Uterus (tissue), 4 donors: ENCODE data around the gene SRGAP1. TPM values are rescaled to one million over a fixed set of nuclear protein-coding genes. Genes with fewer than 3 reads are reported as not detected.

Experiments
- DNase-seq, 2 donors: peaks; one replicate each; pipeline ENCODE4 v3.0.0-alpha.2; 2019 to 2020
- H3K27ac ChIP-seq, 2 donors: fragments of 200-600 bp; sonication (generic); 1 replicate in 1 of 2; 2 replicates in 1 of 2; pipeline ENCODE4 v1.5.1; 2016 to 2018
- H3K27me3 ChIP-seq, 2 donors: fragments of 200-600 bp; sonication (generic); one replicate each; pipeline ENCODE4 v1.5.1; 2018 to 2019; ENCODE audit warnings: control low read depth in 1 of 2
- H3K36me3 ChIP-seq, 2 donors: fragments of 200-600 bp; sonication (generic); one replicate each; pipeline ENCODE4 v1.5.1; 2019; ENCODE audit warnings: control low read depth in 1 of 2
- H3K4me1 ChIP-seq, 2 donors: fragments of 200-600 bp; sonication (generic); one replicate each; pipeline ENCODE4 v1.5.1; 2018 to 2019; ENCODE audit warnings: control low read depth in 1 of 2
- H3K4me3 ChIP-seq, 2 donors: fragments of 200-600 bp; sonication (generic); 1 replicate in 1 of 2; 2 replicates in 1 of 2; pipeline ENCODE4 v1.5.1; 2018 to 2019; ENCODE audit warnings: mild to moderate bottlenecking in 1 of 2
- H3K9me3 ChIP-seq, 2 donors: fragments of 200-600 bp; sonication (generic); one replicate each; pipeline ENCODE4 v1.5.1; 2019; ENCODE audit warnings: control low read depth in 1 of 2
- CTCF ChIP-seq, 4 experiments: fragments of 200-600 bp in 2 of 4; fragments of 450-650 bp in 2 of 4; sonication (generic) in 2 of 4; IDR thresholded peaks; one replicate each; pipeline ENCODE4 v1.5.1; 2016 to 2019; ENCODE audit warnings: antibody characterized with exemption in 4 of 4, mild to moderate bottlenecking in 2 of 4, moderate library complexity in 1 of 4
- POLR2A ChIP-seq, 2 donors: fragments of 450-650 bp; IDR thresholded peaks; one replicate each; pipeline ENCODE4 v1.6.1; 2016; ENCODE audit warnings: antibody characterized with exemption in 2 of 2, mild to moderate bottlenecking in 1 of 2, moderate library complexity in 1 of 2
- intact Hi-C: fragments of 100-400 bp; cut with DNase I; formaldehyde crosslinking; loops from one replicate; pipeline ENCODE4 v1.15.1; 2023; ENCODE audit warnings: low total_unique reads
- total RNA-seq, 4 donors: library from RNA; depleted of rRNA in 3 of 4; stranded (reverse); fragments of >200 nt in 3 of 4; gene quantifications; one replicate each; pipeline versions ENCODE4 v1.1.0 to v1.2.4, GENCODE V29; 2014 to 2023
- donor health status: DM: yes; HTN: yes; CAD: no.

SRGAP1 gene
- total RNA-seq, 4 donors from 2014 or later, result 10.0 to 23.0 (median 14.8) TPM

- DNase-seq, result peak in 1 of 2 donors; percentile 33
- H3K27ac ChIP-seq, result peak overlapping the region; percentile 76 to 78
- peaks cover 18 to 23% of the 10 kb centered on the region in 2 donors for H3K4me1 ChIP-seq
- no peaks in the 10 kb centered on the region for H3K9me3 ChIP-seq
- intact Hi-C loops, result no loop called here
- no peaks in the 10 kb centered on the region for H3K27me3 ChIP-seq
- H3K4me3 ChIP-seq, result no peak overlapping the region
- H3K36me3 ChIP-seq, result no peaks in the 10 kb centered on the region
- peak in 1 of 4 experiments; percentile 8 for TF ChIP-seq CTCF (IDR thresholded peaks at IDR 0.05)
- no peak for TF ChIP-seq POLR2A (IDR thresholded peaks at IDR 0.05)
Measured at GRCh38 chr12:63917864-63918799, 73.6 kb downstream of the SRGAP1 start.

- no peak overlapping the region for H3K4me3 ChIP-seq
- peaks cover 18 to 23% of the 10 kb centered on the region in 2 donors for H3K4me1 ChIP-seq
- H3K27ac ChIP-seq, result peak overlapping the region; percentile 67 to 78
- no peaks in the 10 kb centered on the region for H3K36me3 ChIP-seq
- no peak for DNase-seq
- no peak for TF ChIP-seq POLR2A (IDR thresholded peaks at IDR 0.05)
- TF ChIP-seq CTCF (IDR thresholded peaks at IDR 0.05), result no peak
- intact Hi-C loops, result no loop called here
- no peaks in the 10 kb centered on the region for H3K27me3 ChIP-seq
- no peaks in the 10 kb centered on the region for H3K9me3 ChIP-seq
Measured at GRCh38 chr12:63918800-63919300, 74.3 kb downstream of the SRGAP1 start.

GRCh38 chr12:63919756-63920155, 75.3 kb downstream of the SRGAP1 start:
- Histone ChIP-seq H3K4me1 (peaks cover 18 to 22% of the 10 kb centered on the region in 2 donors), H3K4me3 (no peak overlapping the region), H3K27ac (peak overlapping the region in 1 of 2 donors; percentile 7), H3K36me3 (no peaks in the 10 kb centered on the region), H3K9me3 (no peaks in the 10 kb centered on the region), H3K27me3 (no peaks in the 10 kb centered on the region)
- intact Hi-C loops, result no loop called here
- DNase-seq, result no peak
- TF ChIP-seq POLR2A (IDR thresholded peaks at IDR 0.05), result no peak
- TF ChIP-seq CTCF (IDR thresholded peaks at IDR 0.05), result no peak

- intact Hi-C loops, result no loop called here
Measured at GRCh38 chr12:63921157-63921556, 76.7 kb downstream of the SRGAP1 start.

More at GRCh38 chr12:63921157-63921556, 76.7 kb downstream of the SRGAP1 start:
- Histone ChIP-seq H3K9me3 (no peaks in the 10 kb centered on the region), H3K27me3 (no peaks in the 10 kb centered on the region), H3K27ac (no peak overlapping the region), H3K4me3 (no peak overlapping the region), H3K4me1 (peaks cover 16% of the 10 kb centered on the region in 2 donors), H3K36me3 (no peaks in the 10 kb centered on the region)
- TF ChIP-seq CTCF (IDR thresholded peaks at IDR 0.05), result no peak
- no peak for TF ChIP-seq POLR2A (IDR thresholded peaks at IDR 0.05)
- DNase-seq, result no peak
